Fibroblast of skin of right quadriceps (primary cell): Measurements from ENCODE around the gene FANK1.

Experiments
- DNase-seq: peaks from one replicate; pipeline ENCODE4 v3.0.0-alpha.2; 2013

The FANK1 gene

GRCh38 chr10:125992254-125992653 is 95.9 kb downstream of the FANK1 start:
- no peak for DNase-seq

- no peak for DNase-seq
Measured at GRCh38 chr10:125994601-125995000, 98.2 kb downstream of the FANK1 start.

- no peak for DNase-seq
Measured at GRCh38 chr10:125995726-125996304, 99.5 kb downstream of the FANK1 start.

DNA sequence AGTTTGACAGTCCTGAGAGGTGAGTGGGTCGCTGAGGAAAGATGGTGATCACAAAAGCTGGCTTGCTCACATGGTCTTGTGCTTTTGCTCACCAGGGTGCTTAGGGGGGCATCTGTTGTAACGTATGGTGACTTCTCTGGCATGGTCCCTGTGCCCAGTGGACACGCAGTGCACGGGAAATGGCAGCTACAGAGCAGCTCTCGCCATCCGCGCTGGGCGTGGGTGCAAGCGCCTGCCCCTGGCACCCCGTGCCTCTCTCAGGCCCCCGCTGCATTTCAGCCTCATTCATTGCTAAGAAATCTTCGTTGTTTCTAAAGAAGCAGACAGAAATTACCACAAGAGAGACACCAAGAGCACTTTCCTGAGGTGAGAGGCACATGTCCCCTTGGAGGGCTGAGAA is 101.2 kb downstream of the FANK1 start:
- no peak for DNase-seq

- no peak for DNase-seq
Measured at GRCh38 chr10:125999694-126000093, 103.3 kb downstream of the FANK1 start.

GRCh38 chr10:126001576-126001975 is 105.2 kb downstream of the FANK1 start:
- DNase-seq, result no peak

DNA sequence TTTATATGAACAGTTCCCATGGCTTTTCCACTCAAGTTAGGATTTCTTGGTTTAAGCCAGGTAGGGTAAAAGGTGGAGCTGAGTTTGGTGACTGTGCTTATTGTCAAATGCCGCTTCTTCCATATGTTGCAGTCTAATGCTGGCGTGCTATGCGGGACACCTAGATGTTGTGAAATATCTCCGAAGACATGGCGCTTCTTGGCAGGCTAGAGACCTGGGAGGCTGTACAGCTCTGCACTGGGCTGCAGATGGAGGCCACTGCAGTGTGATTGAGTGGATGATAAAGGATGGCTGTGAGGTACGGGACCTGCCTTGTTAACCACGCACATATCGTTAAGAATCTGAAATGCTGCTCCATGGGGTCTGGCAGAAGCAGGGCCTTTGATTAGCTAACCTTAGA is 108.4 kb downstream of the FANK1 start:
- no peak for DNase-seq

GRCh38 chr10:126006264-126006663 is 109.9 kb downstream of the FANK1 start:
- no peak for DNase-seq

DNA sequence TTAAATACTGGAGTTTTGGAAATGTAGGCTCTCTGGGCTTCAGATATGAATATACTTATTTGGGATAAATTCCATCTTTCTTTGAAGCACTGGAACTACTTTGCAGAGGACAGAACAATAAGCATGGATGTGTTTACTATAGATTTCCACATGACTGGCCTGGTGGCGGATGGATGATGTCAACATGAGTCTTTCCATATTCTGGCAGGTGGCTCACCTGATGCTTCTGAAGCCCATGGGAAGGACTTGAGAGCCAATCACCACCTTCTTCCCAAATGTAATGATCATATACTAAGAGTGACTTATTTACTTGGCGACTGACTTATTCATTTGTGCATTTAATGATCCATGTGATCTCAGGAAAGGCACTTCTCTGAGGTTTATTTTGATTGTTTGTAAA is 110.5 kb downstream of the FANK1 start:
- no peak for DNase-seq

DNA sequence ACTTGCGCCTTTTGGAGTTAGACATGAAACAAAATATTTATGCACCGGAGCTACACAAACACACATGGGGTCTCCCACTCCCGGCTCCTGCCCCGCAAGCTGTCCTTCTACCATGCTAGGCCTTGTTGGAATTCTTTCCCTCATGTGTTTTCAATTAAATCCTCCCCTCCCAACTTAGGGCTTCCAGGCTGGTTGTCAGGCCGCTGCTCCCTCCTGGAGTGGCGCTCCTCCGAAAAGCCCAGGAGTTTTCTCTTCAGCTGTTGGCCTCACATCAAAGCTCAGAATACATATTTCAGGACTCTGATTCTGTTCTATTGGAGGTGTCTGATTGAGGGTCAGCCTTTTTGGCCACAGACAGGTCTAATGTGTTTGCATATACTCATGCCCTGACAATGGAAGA is 113.3 kb downstream of the FANK1 start:
- DNase-seq, result peak; percentile 52

DNA sequence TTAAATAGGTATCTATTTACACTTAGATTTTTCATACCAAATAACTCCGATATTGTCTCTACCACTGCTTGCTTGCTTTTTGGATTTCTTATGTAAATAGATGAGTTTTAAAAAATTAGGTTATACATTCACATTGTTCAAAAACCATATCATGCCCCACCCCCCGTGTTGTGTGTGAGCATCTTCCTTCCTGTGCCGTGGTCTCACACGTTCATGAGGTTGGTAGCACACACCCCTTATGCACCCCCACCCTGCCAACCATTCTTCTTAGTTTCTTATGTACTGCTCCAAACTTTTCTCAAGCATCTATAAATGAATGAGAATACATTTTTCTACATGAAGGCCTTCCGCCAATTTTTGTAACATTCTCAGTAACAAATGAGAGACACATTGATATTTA is 115.6 kb downstream of the FANK1 start:
- no peak for DNase-seq

DNA sequence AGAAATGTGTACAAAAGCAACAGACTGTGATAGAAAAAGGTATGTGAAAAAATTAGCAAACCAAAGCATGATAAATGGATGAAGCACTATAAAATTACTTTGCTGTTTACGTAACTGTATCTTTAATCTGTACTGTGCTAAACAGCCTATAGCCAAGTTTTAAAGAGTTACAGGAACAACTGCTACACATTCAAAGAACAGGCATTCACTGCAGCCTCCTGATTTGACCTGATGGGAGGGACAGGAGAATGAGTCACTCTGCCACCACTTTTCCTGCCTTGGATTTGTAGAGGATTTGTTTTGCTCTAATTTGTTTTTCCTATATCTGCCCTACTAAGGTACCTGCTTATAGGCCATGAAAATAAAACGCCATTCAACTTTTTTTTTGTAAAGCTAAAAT is 116.1 kb downstream of the FANK1 start:
- no peak for DNase-seq

DNA sequence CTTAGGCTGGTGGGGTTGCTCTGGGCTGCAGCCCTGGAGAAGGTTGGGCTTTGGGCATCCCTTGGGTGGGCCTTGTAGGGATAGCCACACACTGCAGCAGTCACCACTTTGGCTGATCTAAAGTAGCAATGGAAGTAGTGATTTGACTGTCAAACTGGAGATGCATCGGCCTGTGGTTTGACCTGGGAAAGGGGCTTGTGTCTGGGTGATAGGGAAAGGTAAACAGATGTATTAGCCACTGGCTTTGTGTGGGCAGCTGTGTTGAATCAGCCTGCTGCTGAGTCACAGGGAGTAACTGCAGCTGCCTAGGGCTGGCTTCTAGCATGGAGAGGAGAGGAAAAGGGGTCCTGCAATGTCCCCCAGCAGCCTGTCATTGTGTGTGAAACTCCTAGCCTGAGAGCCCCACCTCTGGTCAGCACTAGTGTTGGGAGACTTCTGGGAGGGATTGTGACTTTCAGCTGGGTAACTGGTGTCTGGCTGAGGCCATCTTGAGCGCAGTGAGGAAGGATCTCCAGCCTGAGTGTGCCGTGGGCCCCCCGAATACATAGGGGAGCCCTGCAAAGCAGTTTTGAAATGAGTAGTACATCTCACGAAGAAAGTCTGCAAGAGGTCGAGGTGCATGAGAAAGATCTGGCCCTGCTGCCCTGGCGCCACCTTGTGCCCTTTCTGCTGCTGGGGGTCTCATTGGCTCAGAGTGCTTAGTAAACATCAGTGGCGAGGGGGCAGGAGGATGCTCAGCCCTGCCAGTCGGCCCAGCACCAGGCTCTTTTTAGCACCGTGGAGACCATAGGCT is 117.3 kb downstream of the FANK1 start:
- DNase-seq, result peak; percentile 76

- peak; percentile 79 for DNase-seq
Measured at GRCh38 chr10:126014309-126014708, 117.9 kb downstream of the FANK1 start.

DNA sequence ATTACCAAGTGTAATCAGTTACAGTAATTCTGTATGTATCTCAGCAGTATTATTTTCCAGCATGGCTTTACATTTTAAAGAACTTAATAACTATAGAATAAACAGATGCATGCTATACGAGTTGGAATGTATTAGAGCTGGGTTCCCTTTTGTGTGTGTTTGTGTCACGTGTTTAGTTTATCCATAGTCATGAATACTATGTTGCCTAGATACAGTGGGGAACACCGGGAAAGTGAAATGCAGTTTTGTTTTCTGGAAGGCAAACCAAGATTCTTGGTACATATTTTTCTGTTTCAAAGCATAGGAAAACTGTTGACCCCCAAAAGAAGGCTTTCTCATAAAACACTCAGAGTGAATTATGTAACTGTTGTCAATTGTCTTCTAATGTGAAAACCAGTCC is 119.0 kb downstream of the FANK1 start:
- no peak for DNase-seq

DNA sequence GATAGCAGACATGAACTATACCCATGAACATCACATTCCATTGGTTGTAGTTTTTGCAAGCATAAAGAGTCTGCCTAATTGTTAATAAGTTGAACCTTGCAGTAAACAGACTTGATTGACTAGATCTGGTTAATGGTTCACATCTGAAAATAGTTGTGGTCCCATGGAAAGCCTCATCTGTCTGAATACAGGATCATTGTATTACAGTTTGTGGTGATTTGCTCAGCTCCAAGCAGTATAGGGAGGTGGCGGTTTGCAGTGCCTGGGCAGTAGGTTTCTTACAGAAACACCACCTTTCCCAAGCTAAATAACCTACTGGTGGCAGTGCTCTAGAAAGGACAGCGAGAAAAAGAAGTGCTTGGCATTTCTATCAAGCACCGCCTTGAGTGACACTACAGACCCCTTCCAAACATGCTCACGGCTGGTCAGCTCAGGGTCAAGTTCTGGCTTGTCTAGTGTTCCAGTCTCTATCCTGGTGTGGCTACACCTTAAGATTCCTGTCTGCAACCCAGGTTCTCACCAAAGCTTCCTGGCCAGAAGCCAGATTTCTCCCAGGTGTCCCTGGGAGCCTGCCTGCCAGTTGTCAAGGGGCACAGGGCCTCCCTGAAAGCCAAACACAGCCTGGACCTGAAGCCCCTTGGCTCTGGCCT is 119.9 kb downstream of the FANK1 start:
- DNase-seq, result no peak

DNA sequence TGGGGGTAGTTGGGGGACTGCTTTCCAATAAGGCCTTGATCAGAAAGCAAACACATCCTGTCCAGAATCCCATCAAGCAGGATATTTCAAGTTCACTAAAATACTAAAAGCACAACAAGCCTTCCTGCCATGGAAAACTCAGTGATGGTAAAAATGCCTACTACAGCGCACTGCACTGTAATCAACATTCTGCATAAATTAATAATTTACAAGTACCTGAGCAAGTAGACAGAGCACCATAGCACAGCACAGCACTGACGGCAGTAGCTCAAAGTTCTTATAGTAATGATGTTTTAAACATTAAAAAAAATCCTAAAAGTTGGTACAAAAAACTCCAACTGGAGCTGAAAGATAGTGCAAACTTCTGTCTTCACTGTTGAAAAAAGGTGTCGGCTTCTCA is 120.5 kb downstream of the FANK1 start:
- DNase-seq, result no peak

DNA sequence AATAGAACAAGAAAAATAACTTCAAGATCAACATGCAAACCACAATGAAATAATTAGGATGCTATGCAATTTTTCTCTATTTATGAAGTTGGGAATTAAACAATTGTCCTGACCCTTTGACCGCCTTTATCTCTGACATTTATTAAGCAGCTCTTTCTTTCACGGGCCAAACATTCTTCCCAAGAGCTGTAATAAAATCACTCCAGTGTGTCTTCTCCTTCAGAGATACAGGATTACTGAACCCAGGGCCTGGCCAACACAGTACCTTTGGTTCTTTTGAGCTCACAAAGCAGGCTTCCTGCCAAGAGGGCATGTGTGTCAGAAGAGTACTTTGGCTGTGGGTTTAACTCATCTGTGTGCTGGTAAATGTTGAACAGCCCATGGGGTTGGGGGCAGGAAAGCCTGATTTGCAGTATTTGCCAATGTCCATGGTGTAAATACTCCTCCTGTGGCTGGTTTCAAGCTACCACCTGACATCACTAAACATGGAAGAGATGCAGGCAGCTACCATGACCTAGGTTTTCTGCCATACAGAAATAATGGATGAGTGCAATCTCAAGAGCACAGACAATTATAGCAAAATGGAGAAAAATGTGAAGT is 121.7 kb downstream of the FANK1 start:
- DNase-seq, result peak; percentile 22

GRCh38 chr10:126021833-126022500 is 125.6 kb downstream of the FANK1 start:
- no peak for DNase-seq

DNA sequence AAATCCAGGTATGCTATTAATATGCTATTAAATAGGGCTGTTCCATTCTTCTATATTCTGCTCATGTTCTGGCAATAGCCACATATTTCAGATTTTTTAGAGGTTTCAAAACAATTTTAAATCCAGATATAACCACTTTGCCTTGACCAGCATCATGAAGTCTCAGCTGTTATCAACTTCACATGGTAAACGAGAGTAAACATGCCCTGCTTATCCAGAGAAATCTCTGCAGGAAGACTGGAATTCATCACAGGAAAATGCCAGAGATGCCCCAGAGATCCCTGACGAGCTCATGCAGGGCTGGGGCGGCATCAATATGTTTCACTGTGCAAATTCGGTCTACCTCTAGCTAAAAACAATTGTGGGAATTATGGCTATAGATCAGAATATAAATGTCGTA is 126.5 kb downstream of the FANK1 start:
- DNase-seq, result no peak

DNA sequence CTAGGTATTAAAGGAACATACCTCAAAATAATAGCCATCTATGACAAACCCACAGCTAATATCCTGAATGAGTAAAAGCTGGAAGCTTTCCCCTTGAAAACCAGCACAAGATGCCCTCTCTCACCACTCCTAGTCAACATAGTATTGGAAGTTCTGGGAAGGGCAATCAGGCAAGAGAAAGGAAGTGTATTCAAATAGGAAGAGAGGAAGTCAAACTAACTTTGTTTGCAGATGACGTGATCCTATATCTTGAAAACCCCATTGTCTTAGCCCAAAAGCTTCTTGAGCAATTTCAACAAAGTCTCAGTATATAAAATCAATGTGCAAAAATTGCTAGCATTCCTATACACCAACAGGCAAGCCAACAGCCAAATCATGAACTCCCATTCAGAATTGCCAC is 131.3 kb downstream of the FANK1 start:
- no peak for DNase-seq

DNA sequence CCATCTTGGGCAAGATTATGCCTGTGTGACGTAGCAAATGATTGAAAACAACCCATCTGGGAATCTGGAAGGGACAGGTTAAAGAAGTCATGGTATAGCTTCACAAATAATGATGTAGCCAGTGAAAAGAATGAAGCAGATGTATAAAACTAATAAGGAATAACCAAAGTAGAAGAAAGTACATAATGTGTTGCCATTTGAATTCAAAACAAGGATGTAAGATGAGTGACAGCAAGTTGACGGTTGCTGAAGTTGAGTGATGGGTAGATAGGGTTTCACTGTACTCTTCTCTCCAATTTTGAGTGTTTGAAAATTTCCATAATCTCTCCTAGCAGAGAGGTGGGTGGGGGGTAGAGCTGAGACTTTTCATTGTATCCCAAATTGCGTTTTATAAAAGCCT is 133.6 kb downstream of the FANK1 start:
- no peak for DNase-seq

DNA sequence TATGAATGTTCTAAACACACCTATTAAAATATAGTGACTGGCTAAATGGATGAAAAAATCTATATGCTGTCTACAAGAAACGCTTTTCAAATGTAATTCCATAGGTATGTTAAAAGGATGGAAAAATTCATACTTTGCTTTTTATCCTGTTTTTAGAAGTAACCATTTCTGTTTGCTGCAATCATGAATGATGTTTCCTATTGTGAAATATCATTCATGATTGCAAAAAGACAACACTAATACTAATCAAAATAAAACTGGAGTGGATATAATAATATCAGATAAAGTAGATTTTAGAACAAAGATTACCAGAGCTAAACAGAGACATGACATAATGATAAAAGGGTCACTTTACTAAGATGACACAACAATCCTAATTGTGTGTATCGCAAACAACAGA is 138.2 kb downstream of the FANK1 start:
- no peak for DNase-seq
